GM12874 (cell line): Measurements from ENCODE around the gene USH2A.

Experiments used
- TF ChIP-seq, protein P1 (sequence below): IDR thresholded peaks from 2 replicates; pipeline ENCODE4 v1.5.1; 2011; ENCODE audit warnings: low read depth, mild to moderate bottlenecking, control low read depth, low read length, moderate library complexity; ENCODE audit not compliant: insufficient read depth

The USH2A gene

DNA sequence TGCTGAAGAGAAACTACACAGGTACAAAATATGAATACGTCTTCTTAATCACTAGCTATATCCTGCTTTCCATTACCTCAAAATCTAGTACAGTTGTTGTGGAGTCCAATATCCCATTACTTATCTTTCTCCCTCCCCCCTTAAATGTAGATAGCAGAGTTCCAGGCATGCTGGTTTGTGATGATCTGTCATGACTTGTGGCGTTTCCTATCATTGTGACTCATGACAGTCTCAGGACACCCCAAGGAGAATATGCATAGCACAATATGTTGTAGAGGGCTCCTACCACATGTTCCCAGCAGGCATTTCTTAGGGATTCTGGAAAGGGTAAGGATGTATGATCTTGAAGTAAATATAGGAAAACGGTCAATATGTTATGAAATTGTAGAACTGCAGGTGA is 206.9 kb downstream of the USH2A start:
- TF ChIP-seq, protein P1, sequence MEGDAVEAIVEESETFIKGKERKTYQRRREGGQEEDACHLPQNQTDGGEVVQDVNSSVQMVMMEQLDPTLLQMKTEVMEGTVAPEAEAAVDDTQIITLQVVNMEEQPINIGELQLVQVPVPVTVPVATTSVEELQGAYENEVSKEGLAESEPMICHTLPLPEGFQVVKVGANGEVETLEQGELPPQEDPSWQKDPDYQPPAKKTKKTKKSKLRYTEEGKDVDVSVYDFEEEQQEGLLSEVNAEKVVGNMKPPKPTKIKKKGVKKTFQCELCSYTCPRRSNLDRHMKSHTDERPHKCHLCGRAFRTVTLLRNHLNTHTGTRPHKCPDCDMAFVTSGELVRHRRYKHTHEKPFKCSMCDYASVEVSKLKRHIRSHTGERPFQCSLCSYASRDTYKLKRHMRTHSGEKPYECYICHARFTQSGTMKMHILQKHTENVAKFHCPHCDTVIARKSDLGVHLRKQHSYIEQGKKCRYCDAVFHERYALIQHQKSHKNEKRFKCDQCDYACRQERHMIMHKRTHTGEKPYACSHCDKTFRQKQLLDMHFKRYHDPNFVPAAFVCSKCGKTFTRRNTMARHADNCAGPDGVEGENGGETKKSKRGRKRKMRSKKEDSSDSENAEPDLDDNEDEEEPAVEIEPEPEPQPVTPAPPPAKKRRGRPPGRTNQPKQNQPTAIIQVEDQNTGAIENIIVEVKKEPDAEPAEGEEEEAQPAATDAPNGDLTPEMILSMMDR: no peak

DNA sequence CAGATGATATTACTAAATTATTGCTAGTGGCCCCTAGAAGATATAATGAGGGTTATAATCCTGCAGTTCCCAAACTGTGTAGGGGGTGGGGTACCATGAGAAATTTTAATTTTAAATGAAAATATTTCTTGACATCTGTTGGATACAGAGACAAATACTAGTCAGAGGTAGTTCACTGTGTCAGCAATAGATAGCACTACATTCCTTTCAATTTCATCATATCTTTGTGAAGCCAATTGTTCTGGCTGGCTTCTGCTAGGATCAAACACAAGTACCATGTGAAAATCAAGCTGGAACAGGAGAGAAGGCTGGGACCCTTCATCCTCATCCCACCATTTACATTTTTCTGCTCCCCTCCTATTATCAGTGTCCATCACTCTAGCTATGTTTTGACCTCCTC is 208.1 kb downstream of the USH2A start:
- TF ChIP-seq, protein P1: no peak

DNA sequence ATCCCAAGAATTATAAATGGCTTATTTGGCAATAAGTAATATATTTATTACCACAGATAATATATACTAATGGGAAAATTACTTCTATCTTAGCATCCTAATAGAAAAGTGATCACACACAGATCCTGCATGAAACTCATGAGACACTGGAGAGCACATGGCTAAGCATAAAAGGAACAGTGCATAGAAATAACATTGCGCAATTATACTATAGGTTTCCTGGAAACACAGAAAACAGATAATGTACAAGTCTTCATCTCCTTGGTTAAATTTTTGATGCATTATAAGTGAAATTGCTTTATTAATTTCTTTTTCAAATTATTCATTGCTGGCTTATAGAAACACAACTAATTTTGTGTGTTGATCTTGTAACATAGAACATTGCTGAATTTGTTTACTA is 210.4 kb downstream of the USH2A start:
- TF ChIP-seq, protein P1: no peak

DNA sequence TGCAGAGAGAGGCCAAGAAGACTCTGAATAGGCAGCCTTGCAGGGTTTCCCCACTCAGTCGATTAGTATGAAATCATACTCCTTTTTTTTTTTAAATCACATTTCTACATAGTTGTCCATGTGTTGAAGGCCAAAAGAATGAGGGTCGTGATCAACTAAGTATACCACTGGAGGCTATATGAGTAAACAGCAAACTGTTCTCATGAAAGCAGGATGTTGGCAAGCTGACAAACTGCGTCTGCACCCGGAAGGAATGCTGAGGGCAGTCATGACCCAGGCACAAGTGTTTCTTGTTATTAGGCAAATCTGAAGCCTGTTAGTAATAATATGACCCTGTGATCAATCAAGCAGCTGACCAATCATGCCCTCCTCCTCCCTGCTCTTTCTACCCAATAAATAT is 213.2 kb downstream of the USH2A start:
- TF ChIP-seq, protein P1: no peak

DNA sequence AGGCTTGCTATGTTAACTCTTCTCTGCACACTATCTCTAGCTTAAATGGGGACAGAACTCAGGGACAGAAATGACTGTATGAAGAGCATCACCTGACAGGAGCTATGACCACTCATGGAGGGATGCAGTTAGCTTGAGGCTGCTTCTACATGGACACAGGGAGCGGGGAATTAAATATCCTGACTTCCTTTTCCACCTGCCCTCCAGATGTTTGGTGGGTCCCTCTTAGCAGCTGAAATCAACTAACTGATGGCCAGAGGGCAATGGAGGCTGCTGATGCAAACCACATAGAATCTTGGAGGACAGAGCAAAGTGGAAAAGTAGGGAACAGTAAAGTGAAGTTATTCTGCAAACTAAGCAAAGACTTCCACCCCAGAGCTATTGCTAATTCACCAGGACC is 214.1 kb downstream of the USH2A start:
- TF ChIP-seq, protein P1: no peak

DNA sequence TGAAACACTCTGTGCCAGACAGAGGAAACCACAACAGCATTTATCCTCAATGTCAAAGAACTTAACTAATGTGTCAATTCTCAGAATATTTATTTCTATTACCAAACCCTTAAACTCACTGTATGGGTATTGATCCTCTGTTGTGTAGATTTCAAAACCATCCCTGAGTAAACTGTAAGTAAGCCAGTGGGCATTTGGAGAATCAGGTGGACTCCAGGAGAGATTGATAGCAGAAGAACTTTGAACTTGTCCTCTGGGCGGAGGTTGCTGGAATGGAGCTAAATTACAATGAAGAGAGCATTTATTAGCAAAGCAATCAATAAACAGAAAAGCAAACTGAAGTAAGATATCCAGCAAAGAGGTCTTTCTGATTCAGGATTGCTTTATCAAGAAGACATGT is 216.1 kb downstream of the USH2A start:
- TF ChIP-seq, protein P1: no peak

DNA sequence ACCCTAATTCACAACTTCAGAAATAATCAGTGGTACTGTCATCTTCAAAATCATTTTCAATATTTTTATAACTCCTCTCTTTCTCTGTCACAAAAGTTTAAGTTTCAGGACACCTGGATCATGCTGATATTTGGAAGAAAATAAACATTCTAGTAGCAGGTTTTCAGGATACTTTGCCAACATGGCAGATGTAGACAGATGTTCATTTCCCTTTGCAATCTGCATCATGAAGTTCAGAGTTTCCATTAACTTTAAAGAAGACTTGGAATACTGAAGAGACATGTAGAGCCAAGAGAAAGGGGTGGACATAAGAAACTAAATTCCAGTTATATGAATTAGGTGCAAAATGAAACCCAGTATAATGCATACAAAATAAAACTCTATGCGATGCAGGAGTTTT is 218.1 kb downstream of the USH2A start:
- TF ChIP-seq, protein P1: no peak

DNA sequence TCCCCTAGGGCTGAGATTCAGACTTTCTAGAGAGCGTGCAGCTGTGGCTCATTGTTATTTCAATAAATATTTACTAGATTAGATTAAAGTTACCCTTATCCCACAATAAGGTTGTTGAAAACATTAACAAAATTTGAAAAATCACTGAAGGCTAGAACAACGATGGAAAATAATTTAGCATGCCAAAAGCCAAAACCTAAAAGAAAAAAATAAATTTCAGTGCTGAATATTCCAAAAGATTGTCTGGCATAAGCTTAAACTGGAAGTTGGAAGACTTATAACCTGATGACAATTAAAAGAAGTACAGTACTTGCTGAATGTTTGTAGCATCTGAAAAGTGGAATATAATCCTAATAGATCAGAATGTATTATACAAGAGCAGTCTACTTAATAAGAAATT is 221.3 kb downstream of the USH2A start:
- TF ChIP-seq, protein P1: no peak
